ENCODE measurements around the gene CHCHD10. TPM values are rescaled to one million over a fixed set of nuclear protein-coding genes. Genes with fewer than 3 reads are reported as not detected.

CHCHD10 gene
- total and polyA plus RNA-seq, 2 of the 8 experiments (the other 6 are each of a cell fraction or from before 2014, with no cell fraction given): 58.3 to 94.5 TPM

- Histone ChIP-seq H4K5ac (ENCODE audit: insufficient read length, low read depth, low read length) (no peak overlapping the region), H2BK20ac (ENCODE audit: low read length) (no peak overlapping the region), H3K23ac (ENCODE audit: insufficient read length) (no peak overlapping the region), H2AK5ac (ENCODE audit: low read depth, low read length) (no peak overlapping the region), H3K4me3 (ENCODE audit: extremely low read depth in 1 of 4, insufficient read depth in 2 of 4, low read depth in 3 of 4, low read length in 4 of 4) (no peak overlapping the region), H2AFZ (ENCODE audit: low read length) (no peak overlapping the region), H2BK15ac (ENCODE audit: low read length) (0 out of 2 replicates have a peak overlapping the region, but pooled peaks have one; percentile 12), H2BK120ac (replicated peaks; ENCODE audit: low read depth, low read length) (no peak overlapping the region), H3K4ac (replicated peaks; ENCODE audit: insufficient read length, low read depth, low read length) (no peak overlapping the region), H4K8ac (ENCODE audit: extremely low read depth, insufficient read depth, low read length) (peak overlapping the region; percentile 15; the same call in 1 of the 2 replicates), H3K18ac (ENCODE audit: extremely low read depth, low read length) (no peak overlapping the region), H3K27ac (ENCODE audit: low read depth, low read length) (no peak overlapping the region), H4K91ac (replicated peaks; ENCODE audit: insufficient read length, low read length) (no peak overlapping the region), H3K14ac (ENCODE audit: insufficient read length) (no peak overlapping the region), H3K4me2 (ENCODE audit: insufficient read depth in 1 of 2, low read depth in 2 of 2, low read length in 2 of 2) (no peak overlapping the region), H3K56ac (replicated peaks; ENCODE audit: insufficient read length, low read depth, low read length) (no peak overlapping the region), H3K27me3 (replicated peaks in 1 of 4; ENCODE audit: control insufficient read depth in 3 of 4, extremely low read depth in 1 of 4, insufficient read depth in 3 of 4, low read length in 3 of 4) (no peaks in the 10 kb centered on the region), H3K4me1 (replicated peaks in 1 of 4; ENCODE audit: control insufficient read depth in 3 of 4, insufficient read depth in 4 of 4, low read length in 3 of 4) (peaks cover 0 to 6% (median 2%) of the 10 kb centered on the region in 4 experiments; a peak in 4 of 7 replicates), H3K79me1 (ENCODE audit: low read depth, low read length) (no peaks in the 10 kb centered on the region), H2BK12ac (ENCODE audit: low read depth, low read length) (no peak overlapping the region), H3K79me2 (ENCODE audit: control insufficient read depth in 1 of 2, insufficient read depth in 2 of 2, low read length in 2 of 2) (no peaks in the 10 kb centered on the region), H2BK5ac (ENCODE audit: low read depth, low read length) (no peak overlapping the region), H4K20me1 (replicated peaks in 1 of 2; ENCODE audit: control insufficient read depth in 1 of 2, insufficient read depth in 2 of 2, low read length in 2 of 2) (no peaks in the 10 kb centered on the region), H3K9ac (replicated peaks in 1 of 4; ENCODE audit: extremely low read depth in 1 of 4, low read depth in 3 of 4, low read length in 3 of 4) (no peak overlapping the region), H3K36me3 (ENCODE audit: control insufficient read depth in 2 of 4, insufficient read depth in 4 of 4, low read length in 3 of 4) (no peaks in the 10 kb centered on the region), H3K9me3 (ENCODE audit: insufficient read depth in 2 of 2, low read depth in 1 of 2, low read length in 1 of 2) (no peaks in the 10 kb centered on the region), H3K23me2 (ENCODE audit: low read depth, low read length) (peaks cover 13% of the 10 kb centered on the region; the same call in 1 of the 2 replicates)
- DNase-seq (ENCODE audit: low read depth in 1 of 2, low spot score in 2 of 2) (no peak), FAIRE-seq (no peak)
- 100% methylated on average over 2 of the region's 2 CpGs; no CpG with 5 or more reads in 1 of the 2 experiments for WGBS, 2 experiments (ENCODE audit: extremely low coverage in 1 of 2, insufficient coverage in 1 of 2, insufficient read length in 1 of 2, insufficient replicate concordance in 2 of 2, low coverage in 1 of 2, low lambda C conversion rate in 2 of 2, missing lambda C conversion rate in 1 of 2)
- ChIA-PET POLR2A (ENCODE audit: partially characterized antibody) (interaction anchor here (2.3 to 5.3 kb wide), 2 partner anchors 9 to 13 kb away, joined by 5 to 22 read pairs; partner anchors contain the start of genes C22orf15 and CHCHD10), CTCF (ENCODE audit: partially characterized antibody) (interaction anchor here (0.9 to 2.2 kb wide), 5 partner anchors 14 to 36 kb away, joined by 4 to 7 read pairs (median 6); partner anchors contain the start of gene CHCHD10)
- TF ChIP-seq E2F6 (IDR thresholded peaks at IDR 0.05) (no peak), SP4 (IDR thresholded peaks at IDR 0.05; ENCODE audit: low read length) (no peak), SIN3A (conservative IDR thresholded peaks at IDR 0.05 in 1 of 2, IDR thresholded peaks at IDR 0.05 in 1 of 2; ENCODE audit: low read depth in 1 of 2, low read length in 2 of 2) (no peak), PHF8 (conservative IDR thresholded peaks at IDR 0.05; ENCODE audit: low read depth, low read length) (no peak), YY1 (IDR thresholded peaks at IDR 0.05; ENCODE audit: low read depth, low read length) (no peak), RXRA (IDR thresholded peaks at IDR 0.05; ENCODE audit: insufficient read depth, low read depth, low read length) (no peak), CREB1 (IDR thresholded peaks at IDR 0.05) (no peak), NANOG (IDR thresholded peaks at IDR 0.05; ENCODE audit: insufficient read depth, low read depth, low read length, poor library complexity, severe bottlenecking) (no peak)
Observed at GRCh38 chr22:23753385-23753784, 14.4 kb downstream of the CHCHD10 start.
